PFSK-1 (cell line): ENCODE results near the gene WBP1L.

Experiments
- FOXP2 ChIP-seq: optimal IDR thresholded peaks from 2 replicates; pipeline ENCODE3; 2011; ENCODE audit warnings: borderline replicate concordance, control low read depth, inconsistent platforms; ENCODE audit not compliant: insufficient read depth; ENCODE audit errors: extremely low read length, extremely low read depth
- POLR2AphosphoS5 ChIP-seq: IDR thresholded peaks from 2 replicates; pipeline ENCODE4 v1.6.1; 2012; ENCODE audit warnings: low read depth, mild to moderate bottlenecking, control low read depth, low read length, moderate library complexity
- REST ChIP-seq, 2 experiments: IDR thresholded peaks; 2 replicates each; pipeline versions ENCODE4 v1.6.1 to v1.8.0; 2011 to 2012; ENCODE audit warnings: low read depth in 2 of 2, low read length in 2 of 2, control low read depth in 1 of 2, inconsistent platforms in 1 of 2, mild to moderate bottlenecking in 1 of 2, moderate library complexity in 1 of 2; ENCODE audit not compliant: insufficient read depth in 1 of 2
- SIN3A ChIP-seq: IDR thresholded peaks from 2 replicates; pipeline ENCODE4 v1.6.1; 2012; ENCODE audit warnings: mild to moderate bottlenecking, low read length, moderate library complexity, borderline replicate concordance; ENCODE audit not compliant: insufficient read depth
- TAF1 ChIP-seq: IDR thresholded peaks from 2 replicates; pipeline ENCODE4 v1.6.1; 2012; ENCODE audit warnings: low read length, control low read depth, borderline replicate concordance; ENCODE audit not compliant: insufficient read depth

The WBP1L gene

GRCh38 chr10:102814453-102814871 is 70.7 kb downstream of the WBP1L start:
- TF ChIP-seq POLR2AphosphoS5 (no peak), TAF1 (no peak), FOXP2 (peak; percentile 51), SIN3A (no peak), REST (IDR thresholded peaks at IDR 0.05; ENCODE audit: insufficient read depth in 1 of 2, low read depth in 2 of 2, low read length in 2 of 2) (no peak)

DNA sequence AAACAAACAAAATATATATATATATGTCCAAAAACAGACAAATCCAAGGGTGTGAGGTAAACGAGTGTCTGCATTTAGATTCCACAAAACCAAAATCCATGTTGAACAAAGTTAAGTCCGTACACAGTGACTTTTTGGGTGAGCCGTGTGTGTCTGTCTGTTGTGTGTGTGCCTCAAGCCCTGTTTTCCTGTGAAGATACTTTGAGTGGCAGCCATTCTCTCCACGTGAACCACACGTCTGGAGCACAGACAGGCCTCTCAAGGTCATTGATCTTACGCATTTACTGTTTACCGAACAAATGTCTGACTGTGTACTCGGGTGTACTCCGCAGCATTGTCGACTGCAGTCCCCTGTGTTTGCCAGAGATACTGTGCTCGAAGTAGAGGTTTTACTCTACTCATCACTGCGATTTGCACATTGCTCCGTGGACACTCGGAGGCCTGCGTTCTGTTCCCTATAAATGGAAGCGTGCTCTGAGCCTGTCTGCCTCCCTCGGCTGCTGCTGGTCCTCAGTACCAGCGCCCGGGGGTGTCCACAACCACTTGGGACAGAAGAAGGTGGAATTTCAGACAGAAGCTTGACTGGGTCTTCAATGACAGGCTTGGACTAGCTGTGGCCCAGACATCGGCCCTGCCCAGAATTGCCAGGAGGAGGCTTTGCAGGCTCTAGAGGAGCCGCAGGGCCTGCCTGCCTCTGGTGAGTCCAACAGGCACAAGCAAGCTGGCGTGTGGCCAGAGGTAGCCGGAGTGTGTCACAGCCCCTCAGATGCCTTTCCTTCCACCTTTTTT is 71.3 kb downstream of the WBP1L start:
- TF ChIP-seq FOXP2 (no peak), TAF1 (no peak), REST (IDR thresholded peaks at IDR 0.05; ENCODE audit: insufficient read depth in 1 of 2, low read depth in 2 of 2, low read length in 2 of 2) (no peak), SIN3A (no peak), POLR2AphosphoS5 (no peak)

- no peak for TF ChIP-seq POLR2AphosphoS5
- no peak for TF ChIP-seq REST (IDR thresholded peaks at IDR 0.05; ENCODE audit: insufficient read depth in 1 of 2, low read depth in 2 of 2, low read length in 2 of 2)
- TF ChIP-seq FOXP2 = no peak
- TF ChIP-seq SIN3A = no peak
- no peak for TF ChIP-seq TAF1
These were observed 72.2 kb downstream of the WBP1L start for GRCh38 chr10:102815790-102816549.

DNA sequence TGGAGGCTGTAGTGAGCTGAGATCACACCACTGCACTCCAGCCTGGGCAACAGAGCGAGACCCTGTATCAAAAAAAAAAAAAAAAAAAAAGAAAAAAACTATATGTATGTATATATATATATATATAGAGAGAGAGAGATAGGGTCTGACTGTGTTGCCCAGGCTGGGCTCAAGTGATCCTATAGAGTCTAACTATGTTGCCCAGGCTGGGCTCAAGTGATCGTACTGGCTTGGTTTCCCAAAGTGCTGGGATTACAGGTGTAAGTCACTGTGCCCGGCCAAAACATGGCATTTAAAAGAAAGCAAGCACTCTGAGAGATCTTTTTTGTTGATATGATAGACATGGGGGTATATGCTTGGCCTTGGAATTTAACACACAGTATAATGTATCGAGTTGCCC is 73.4 kb downstream of the WBP1L start:
- TF ChIP-seq REST (IDR thresholded peaks at IDR 0.05; ENCODE audit: insufficient read depth in 1 of 2, low read depth in 2 of 2, low read length in 2 of 2) (no peak), SIN3A (no peak), TAF1 (no peak), FOXP2 (no peak), POLR2AphosphoS5 (no peak)
